Pancreas (tissue), 10 donors: ENCODE measurements around the gene SLC43A3. TPM values are rescaled to one million over a fixed set of nuclear protein-coding genes. Genes with fewer than 3 reads are reported as not detected.

ENCODE experiments used
- ATAC-seq, 4 donors: fragments of 200-7000 bp; cut with Tn5 transposase; one replicate each; pipeline versions ENCODE4 v1.8.0 to v1.9.1; 2020; ENCODE audit warnings: mild to moderate bottlenecking in 4 of 4, moderate library complexity in 4 of 4
- DNase-seq, 6 donors: peaks; one replicate each; pipeline ENCODE4 v3.0.0-alpha.2; 2020
- FAIRE-seq: peaks from 2 replicates; lab custom pipeline; 2012; peaks lifted over from hg19 to GRCh38; lab: Jason Lieb, UNC
- H3K27ac ChIP-seq, 4 donors: fragments of 200-600 bp; sonication (generic); 1 replicate in 3 of 4; 2 replicates in 1 of 4; pipeline versions ENCODE4 v1.5.0 to v1.8.0; 2020
- H3K27me3 ChIP-seq, 4 donors: fragments of 200-600 bp; one replicate each; pipeline ENCODE4 v1.8.0; 2021
- H3K36me3 ChIP-seq, 3 donors: fragments of 200-600 bp; sonication (generic) in 1 of 3; one replicate each; pipeline versions ENCODE4 v1.5.0 to v1.8.0; 2020 to 2021
- H3K4me1 ChIP-seq, 3 donors: fragments of 200-600 bp; one replicate each; pipeline ENCODE4 v1.8.0; 2021
- H3K4me3 ChIP-seq, 4 donors: fragments of 200-600 bp; sonication (generic) in 2 of 4; one replicate each; pipeline versions ENCODE4 v1.5.0 to v1.8.0; 2020 to 2021
- H3K9me3 ChIP-seq, 4 donors: fragments of 200-600 bp; one replicate each; pipeline ENCODE4 v1.8.0; 2021
- CTCF ChIP-seq, 4 donors: fragments of 200-600 bp; sonication (generic) in 3 of 4; IDR thresholded peaks; one replicate each; pipeline versions ENCODE4 v1.5.0 to v1.8.0; 2021; ENCODE audit warnings: antibody characterized with exemption in 4 of 4
- WGBS, 2 donors: extraction: QIAGEN DNeasy Blood & Tissue Kit; methylation state at CpG; one replicate each; pipeline ENCODE4 v1.1.7; 2013; 5-methylcytosine and 5-hydroxymethylcytosine counted together
- intact Hi-C, 3 donors: fragments of 100-400 bp; cut with DNase I; formaldehyde crosslinking; loops; one replicate each; pipeline versions ENCODE4 v1.11.1 to v1.14.2; 2022
- polyA plus RNA-seq, 2 donors: library from polyadenylated mRNA; stranded (reverse); fragments of 200-250 nt; gene quantifications; one replicate each; pipeline ENCODE4 v1.2.3, GENCODE V29; 2013
- total RNA-seq, 6 donors: library from RNA; stranded (reverse); fragmentation: NEBNext Ultra II Directional in 4 of 6; extraction: Animal tissue kit (Norgen Biotek cat#: 25700) in 4 of 6; gene quantifications; one replicate each; pipeline versions ENCODE4 v1.2.1 to v1.2.4, GENCODE V29; 2021 to 2023
- donor health status: healthy with polysubstance abuse.
- donor health status: DM: no; HTN: no; CAD: no; lungs with moderate emphysema.
- donor health status: DM: no; HTN: no; CAD: no.
- donor health status: control.
- donor health status: control.
- donor health status: Bipolar disorder and iron deficiency.
- donor health status: DM: yes; HTN: yes; CAD: no.
- donor health status: DM: no; HTN: no; CAD: no.
- donor health status: DM: no; HTN: no; CAD: no.
- donor health status: DM: yes; HTN: yes; CAD: no.

SLC43A3 gene
- total and polyA plus RNA-seq, 8 donors, result 6.7 to 34.9 (median 13.7) TPM

- no peaks in the 10 kb centered on the region for H3K27me3 ChIP-seq
- no peak for TF ChIP-seq CTCF (IDR thresholded peaks at IDR 0.05)
- H3K27ac ChIP-seq, result no peak overlapping the region
- H3K4me1 ChIP-seq, result no peaks in the 10 kb centered on the region
- 79 to 81% methylated on average over 6 of the region's 6 CpGs for WGBS, 2 donors
- H3K4me3 ChIP-seq, result no peak overlapping the region
- ATAC-seq, result no peak
- no peak for DNase-seq
- intact Hi-C loops, result no loop called here
- no peaks in the 10 kb centered on the region for H3K9me3 ChIP-seq
- H3K36me3 ChIP-seq, result no peaks in the 10 kb centered on the region
- no peak for FAIRE-seq
Observed at GRCh38 chr11:57439786-57440185, 12.9 kb upstream of the SLC43A3 start.

GRCh38 chr11:57438345-57439285, 11.7 kb upstream of the SLC43A3 start:
- WGBS, 2 donors, result 76% methylated on average over 12 of the region's 12 CpGs
- no peak for ATAC-seq
- no peaks in the 10 kb centered on the region for H3K27me3 ChIP-seq
- no peak for TF ChIP-seq CTCF (IDR thresholded peaks at IDR 0.05)
- no peak overlapping the region for H3K4me3 ChIP-seq
- no peak overlapping the region for H3K27ac ChIP-seq
- peaks cover 0 to 4% (median 0%) of the 10 kb centered on the region in 3 donors for H3K4me1 ChIP-seq
- DNase-seq, result no peak
- H3K9me3 ChIP-seq, result no peaks in the 10 kb centered on the region
- no peak for FAIRE-seq
- intact Hi-C loops, result no loop called here
- H3K36me3 ChIP-seq, result no peaks in the 10 kb centered on the region

- no peak for ATAC-seq
- peaks cover 0 to 4% (median 0%) of the 10 kb centered on the region in 3 donors for H3K4me1 ChIP-seq
- no peaks in the 10 kb centered on the region for H3K9me3 ChIP-seq
- no peaks in the 10 kb centered on the region for H3K27me3 ChIP-seq
- H3K27ac ChIP-seq, result no peak overlapping the region
- 90% methylated on average over 7 of the region's 7 CpGs for WGBS, 2 donors
- no peak for FAIRE-seq
- no peak overlapping the region for H3K4me3 ChIP-seq
- no peaks in the 10 kb centered on the region for H3K36me3 ChIP-seq
- TF ChIP-seq CTCF (IDR thresholded peaks at IDR 0.05), result no peak
- DNase-seq, result no peak
- intact Hi-C loops, result no loop called here
Observed at GRCh38 chr11:57436031-57436430, 9.1 kb upstream of the SLC43A3 start.

- FAIRE-seq, result no peak
- ATAC-seq, result peak in 3 of 4 donors; percentile 57 to 69 (median 63)
- peak overlapping the region in 1 of 4 donors; percentile 22 for H3K27ac ChIP-seq
Observed at GRCh38 chr11:57434640-57435546, 8.0 kb upstream of the SLC43A3 start.

More at GRCh38 chr11:57434640-57435546, 8.0 kb upstream of the SLC43A3 start:
- Histone ChIP-seq H3K27me3 (no peaks in the 10 kb centered on the region), H3K36me3 (no peaks in the 10 kb centered on the region), H3K4me3 (no peak overlapping the region), H3K4me1 (peaks cover 0 to 4% (median 3%) of the 10 kb centered on the region in 3 donors), H3K9me3 (no peaks in the 10 kb centered on the region)
- 75% methylated on average over 15 of the region's 15 CpGs for WGBS, 2 donors
- intact Hi-C loops, result no loop called here
- TF ChIP-seq CTCF (IDR thresholded peaks at IDR 0.05), result no peak
- DNase-seq, result no peak
